ENCODE results near the gene MPL. TPM values are rescaled to one million over a fixed set of nuclear protein-coding genes. Genes with fewer than 3 reads are reported as not detected.

The MPL gene
- total RNA-seq, 2 donors from 2014 or later: 0.64 to 1.2 TPM

DNA sequence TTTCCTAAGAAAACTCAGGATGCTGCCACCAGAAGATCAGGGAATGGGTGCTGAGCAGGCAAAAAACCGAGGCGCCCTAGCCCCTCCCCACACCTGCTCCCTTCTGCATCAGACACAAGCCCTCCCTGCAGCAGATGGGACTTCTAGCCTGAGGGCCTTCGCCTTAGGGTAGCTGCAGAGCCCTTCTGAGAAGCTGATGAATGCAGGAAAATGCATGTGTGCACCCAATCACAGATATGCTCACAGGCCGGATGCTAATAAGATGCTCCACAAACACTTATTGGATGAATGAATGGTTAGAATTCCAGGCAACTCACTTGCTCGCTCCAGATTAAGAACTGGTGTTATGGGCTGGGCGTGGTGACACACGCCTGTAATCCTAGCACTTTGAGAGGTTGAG is 45.4 kb upstream of the MPL start:
- whole genome bisulfite sequencing, 2 experiments (ENCODE audit: insufficient coverage in 1 of 2, insufficient read length in 1 of 2): 89 to 92% methylated on average over 6 to 7 of the region's 7 CpGs
- no peak overlapping the region for H3K9ac ChIP-seq (ENCODE audit: extremely low read depth, low read length, poor library complexity, severe bottlenecking)
- peaks cover 15% of the 10 kb centered on the region for H3K4me1 ChIP-seq (ENCODE audit: control insufficient read depth, insufficient read depth, low read length)
- no peak overlapping the region for H3K4me3 Mint-ChIP-seq
- H3K4me1 Mint-ChIP-seq: peaks cover 19% of the 10 kb centered on the region
- no peaks in the 10 kb centered on the region for H3K36me3 Mint-ChIP-seq (ENCODE audit: low read depth)
- no peaks in the 10 kb centered on the region for H3K27me3 Mint-ChIP-seq (ENCODE audit: insufficient read depth)
- no peak for DNase-seq
- H3K27ac Mint-ChIP-seq: no peak overlapping the region
- H3K27ac ChIP-seq (ENCODE audit: low read depth, low read length): no peak overlapping the region
- no peaks in the 10 kb centered on the region for H3K9me3 Mint-ChIP-seq
- no peaks in the 10 kb centered on the region for H3K36me3 ChIP-seq (ENCODE audit: control insufficient read depth, insufficient read depth, low read length)
- TF ChIP-seq, protein P1, sequence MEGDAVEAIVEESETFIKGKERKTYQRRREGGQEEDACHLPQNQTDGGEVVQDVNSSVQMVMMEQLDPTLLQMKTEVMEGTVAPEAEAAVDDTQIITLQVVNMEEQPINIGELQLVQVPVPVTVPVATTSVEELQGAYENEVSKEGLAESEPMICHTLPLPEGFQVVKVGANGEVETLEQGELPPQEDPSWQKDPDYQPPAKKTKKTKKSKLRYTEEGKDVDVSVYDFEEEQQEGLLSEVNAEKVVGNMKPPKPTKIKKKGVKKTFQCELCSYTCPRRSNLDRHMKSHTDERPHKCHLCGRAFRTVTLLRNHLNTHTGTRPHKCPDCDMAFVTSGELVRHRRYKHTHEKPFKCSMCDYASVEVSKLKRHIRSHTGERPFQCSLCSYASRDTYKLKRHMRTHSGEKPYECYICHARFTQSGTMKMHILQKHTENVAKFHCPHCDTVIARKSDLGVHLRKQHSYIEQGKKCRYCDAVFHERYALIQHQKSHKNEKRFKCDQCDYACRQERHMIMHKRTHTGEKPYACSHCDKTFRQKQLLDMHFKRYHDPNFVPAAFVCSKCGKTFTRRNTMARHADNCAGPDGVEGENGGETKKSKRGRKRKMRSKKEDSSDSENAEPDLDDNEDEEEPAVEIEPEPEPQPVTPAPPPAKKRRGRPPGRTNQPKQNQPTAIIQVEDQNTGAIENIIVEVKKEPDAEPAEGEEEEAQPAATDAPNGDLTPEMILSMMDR (conservative IDR thresholded peaks at IDR 0.05): no peak
- no peak overlapping the region for H3K4me3 ChIP-seq (ENCODE audit: low read length)
- H3K9me3 ChIP-seq (ENCODE audit: control insufficient read depth, low read length): no peaks in the 10 kb centered on the region
- H3K27me3 ChIP-seq (ENCODE audit: control insufficient read depth, insufficient read depth, low read length, poor library complexity, severe bottlenecking): no peaks in the 10 kb centered on the region

DNA sequence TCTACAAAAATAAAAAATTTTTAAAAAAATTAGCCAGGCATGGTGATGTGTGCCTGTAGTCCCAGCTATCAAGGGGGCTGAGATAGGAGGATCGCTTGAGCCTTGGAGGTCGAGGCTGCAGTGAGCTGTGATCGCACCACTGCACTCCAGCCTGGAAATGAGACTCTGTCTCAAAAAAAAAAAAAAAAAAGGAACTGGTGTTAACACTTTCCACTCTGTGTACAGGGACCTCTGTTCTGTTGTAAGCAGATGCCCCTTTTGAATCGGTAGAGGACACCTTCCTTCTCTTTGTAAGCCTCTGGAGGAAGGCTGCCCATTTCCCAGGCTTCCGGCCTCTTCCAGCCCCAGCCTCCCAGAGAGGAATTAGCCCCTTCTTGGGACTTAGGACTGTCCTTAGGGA is 44.9 kb upstream of the MPL start:
- no peaks in the 10 kb centered on the region for H3K36me3 ChIP-seq (ENCODE audit: control insufficient read depth, insufficient read depth, low read length)
- H3K9me3 Mint-ChIP-seq: no peaks in the 10 kb centered on the region
- H3K27ac ChIP-seq (ENCODE audit: low read depth, low read length): no peak overlapping the region
- no peak overlapping the region for H3K9ac ChIP-seq (ENCODE audit: extremely low read depth, low read length, poor library complexity, severe bottlenecking)
- H3K4me3 Mint-ChIP-seq: no peak overlapping the region
- H3K36me3 Mint-ChIP-seq (ENCODE audit: low read depth): no peaks in the 10 kb centered on the region
- H3K27ac Mint-ChIP-seq: no peak overlapping the region
- no peaks in the 10 kb centered on the region for H3K9me3 ChIP-seq (ENCODE audit: control insufficient read depth, low read length)
- H3K27me3 ChIP-seq (ENCODE audit: control insufficient read depth, insufficient read depth, low read length, poor library complexity, severe bottlenecking): no peaks in the 10 kb centered on the region
- WGBS, 2 experiments (ENCODE audit: insufficient coverage in 1 of 2, insufficient read length in 1 of 2): 94 to 98% methylated on average over 4 to 5 of the region's 5 CpGs
- H3K4me1 Mint-ChIP-seq: peaks cover 19% of the 10 kb centered on the region
- no peak for DNase-seq
- no peaks in the 10 kb centered on the region for H3K27me3 Mint-ChIP-seq (ENCODE audit: insufficient read depth)
- H3K4me3 ChIP-seq (ENCODE audit: low read length): no peak overlapping the region
- TF ChIP-seq, protein P1 (conservative IDR thresholded peaks at IDR 0.05): no peak
- H3K4me1 ChIP-seq (ENCODE audit: control insufficient read depth, insufficient read depth, low read length): peaks cover 15% of the 10 kb centered on the region

DNA sequence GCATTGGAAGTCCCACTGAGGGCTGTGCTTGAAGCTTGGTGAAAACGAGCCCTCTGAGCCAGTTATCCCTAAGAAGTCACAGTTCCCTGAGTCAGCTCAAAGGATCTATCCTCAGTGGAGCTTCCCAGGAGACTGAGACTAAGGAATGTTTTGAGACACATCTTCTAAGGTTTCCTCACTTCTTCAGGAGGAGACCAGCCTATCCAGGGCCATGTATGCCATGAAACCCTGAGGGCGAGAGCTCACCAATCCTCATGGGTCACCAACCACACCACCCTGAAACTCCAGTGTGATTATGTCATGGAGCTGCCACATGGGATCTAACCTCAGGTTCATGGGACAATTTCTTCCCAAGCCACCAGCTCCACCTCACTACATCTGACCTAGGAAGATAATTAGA is 44.4 kb upstream of the MPL start:
- Histone ChIP-seq H3K27me3 (ENCODE audit: control insufficient read depth, insufficient read depth, low read length, poor library complexity, severe bottlenecking) (no peaks in the 10 kb centered on the region), H3K27ac (ENCODE audit: low read depth, low read length) (no peak overlapping the region), H3K36me3 (ENCODE audit: control insufficient read depth, insufficient read depth, low read length) (no peaks in the 10 kb centered on the region), H3K4me3 (ENCODE audit: low read length) (no peak overlapping the region), H3K4me1 (ENCODE audit: control insufficient read depth, insufficient read depth, low read length) (peaks cover 15% of the 10 kb centered on the region), H3K9me3 (ENCODE audit: control insufficient read depth, low read length) (no peaks in the 10 kb centered on the region), H3K9ac (ENCODE audit: extremely low read depth, low read length, poor library complexity, severe bottlenecking) (no peak overlapping the region)
- TF ChIP-seq, protein P1 (conservative IDR thresholded peaks at IDR 0.05): no peak
- 94 to 100% methylated on average over 1 to 2 of the region's 2 CpGs for WGBS, 2 experiments (ENCODE audit: insufficient coverage in 1 of 2, insufficient read length in 1 of 2)
- Mint-ChIP-seq H3K9me3 (no peaks in the 10 kb centered on the region), H3K4me1 (peaks cover 19% of the 10 kb centered on the region), H3K4me3 (no peak overlapping the region), H3K36me3 (ENCODE audit: low read depth) (no peaks in the 10 kb centered on the region), H3K27ac (peak overlapping the region; percentile 77), H3K27me3 (ENCODE audit: insufficient read depth) (no peaks in the 10 kb centered on the region)
- DNase-seq: no peak
